Subcutaneous adipose tissue (tissue), 4 donors: Measurements from ENCODE around the gene OR4D2. TPM values are rescaled to one million over a fixed set of nuclear protein-coding genes. Genes with fewer than 3 reads are reported as not detected.

Experiments
- total RNA-seq, 4 donors: library from RNA; depleted of rRNA; stranded (reverse); fragments of >200 nt; gene quantifications; one replicate each; pipeline ENCODE4 v1.1.0, GENCODE V29; 2016
- TF ChIP-seq, protein P1 (sequence below): fragments of 450-650 bp; IDR thresholded peaks from one replicate; pipeline ENCODE4 v1.5.1; 2016; ENCODE audit warnings: low read depth, mild to moderate bottlenecking, control low read depth, antibody characterized with exemption, moderate library complexity

OR4D2 gene
- total RNA-seq, 4 donors from 2014 or later: not detected

DNA sequence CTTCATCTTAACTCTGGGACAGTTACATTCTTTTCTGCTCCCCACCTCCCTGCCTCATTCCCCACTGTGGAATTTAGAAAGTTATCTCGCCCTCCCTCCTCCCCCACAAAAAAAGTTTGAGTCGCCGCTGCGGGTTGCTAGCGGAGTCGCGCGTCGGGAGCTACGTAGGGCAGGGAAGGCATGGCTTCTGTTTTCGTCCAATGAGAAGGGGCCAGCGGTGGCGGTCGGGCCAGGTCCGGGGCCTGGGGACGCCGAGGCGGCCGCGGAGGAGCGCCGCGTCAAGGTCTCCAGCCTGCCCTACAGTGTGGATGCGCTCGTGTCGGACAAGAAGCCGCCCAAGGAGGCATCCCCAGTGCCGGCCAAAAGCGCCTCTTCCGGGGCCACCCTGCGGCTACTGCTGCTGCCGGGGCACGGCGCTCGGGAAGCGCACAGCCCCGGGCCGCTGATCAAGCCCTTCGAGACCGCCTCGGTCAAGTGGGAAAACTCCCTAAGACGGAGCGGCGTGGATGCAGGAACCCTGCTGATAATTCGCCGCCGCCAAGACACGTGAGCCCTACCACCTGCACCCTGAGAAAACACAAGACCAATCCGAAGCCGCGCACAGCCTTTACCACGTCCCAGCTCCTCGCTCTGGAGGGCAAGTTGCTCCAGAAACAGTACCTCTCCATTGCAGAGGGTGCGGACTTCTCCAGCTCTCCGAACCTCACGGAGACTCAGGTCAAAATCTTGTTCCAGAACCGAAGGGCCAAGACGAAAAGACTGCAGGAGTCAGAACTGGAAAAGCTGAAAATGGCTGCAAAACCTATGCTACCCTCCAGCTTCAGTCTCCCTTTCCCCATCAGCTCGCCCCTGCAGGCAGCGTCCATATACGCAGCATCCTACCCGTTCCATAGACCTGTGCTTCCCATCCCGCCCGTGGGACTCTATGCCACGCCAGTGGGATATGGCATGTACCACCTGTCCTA, 9.7 kb upstream of the OR4D2 start:
- TF ChIP-seq, protein P1, sequence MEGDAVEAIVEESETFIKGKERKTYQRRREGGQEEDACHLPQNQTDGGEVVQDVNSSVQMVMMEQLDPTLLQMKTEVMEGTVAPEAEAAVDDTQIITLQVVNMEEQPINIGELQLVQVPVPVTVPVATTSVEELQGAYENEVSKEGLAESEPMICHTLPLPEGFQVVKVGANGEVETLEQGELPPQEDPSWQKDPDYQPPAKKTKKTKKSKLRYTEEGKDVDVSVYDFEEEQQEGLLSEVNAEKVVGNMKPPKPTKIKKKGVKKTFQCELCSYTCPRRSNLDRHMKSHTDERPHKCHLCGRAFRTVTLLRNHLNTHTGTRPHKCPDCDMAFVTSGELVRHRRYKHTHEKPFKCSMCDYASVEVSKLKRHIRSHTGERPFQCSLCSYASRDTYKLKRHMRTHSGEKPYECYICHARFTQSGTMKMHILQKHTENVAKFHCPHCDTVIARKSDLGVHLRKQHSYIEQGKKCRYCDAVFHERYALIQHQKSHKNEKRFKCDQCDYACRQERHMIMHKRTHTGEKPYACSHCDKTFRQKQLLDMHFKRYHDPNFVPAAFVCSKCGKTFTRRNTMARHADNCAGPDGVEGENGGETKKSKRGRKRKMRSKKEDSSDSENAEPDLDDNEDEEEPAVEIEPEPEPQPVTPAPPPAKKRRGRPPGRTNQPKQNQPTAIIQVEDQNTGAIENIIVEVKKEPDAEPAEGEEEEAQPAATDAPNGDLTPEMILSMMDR: no peak

DNA sequence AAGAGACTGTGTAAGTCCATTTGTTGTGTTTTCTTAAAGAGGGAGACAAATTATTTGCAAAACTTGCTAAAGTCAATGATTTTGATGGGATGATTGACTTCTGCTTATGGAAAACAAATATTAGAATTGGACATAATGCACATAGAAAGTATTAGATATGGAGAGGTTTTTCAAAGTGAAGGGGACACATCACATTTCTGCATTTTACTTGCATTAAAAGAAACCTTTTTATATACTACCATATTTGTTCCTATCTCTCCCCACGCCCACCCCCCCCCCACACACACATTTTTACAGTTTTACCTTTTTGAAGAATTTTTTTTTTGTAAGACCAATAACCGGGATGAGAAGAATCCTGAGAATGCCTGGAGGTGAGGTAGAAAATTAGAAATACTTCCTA, 8.6 kb upstream of the OR4D2 start:
- TF ChIP-seq, protein P1: no peak

DNA sequence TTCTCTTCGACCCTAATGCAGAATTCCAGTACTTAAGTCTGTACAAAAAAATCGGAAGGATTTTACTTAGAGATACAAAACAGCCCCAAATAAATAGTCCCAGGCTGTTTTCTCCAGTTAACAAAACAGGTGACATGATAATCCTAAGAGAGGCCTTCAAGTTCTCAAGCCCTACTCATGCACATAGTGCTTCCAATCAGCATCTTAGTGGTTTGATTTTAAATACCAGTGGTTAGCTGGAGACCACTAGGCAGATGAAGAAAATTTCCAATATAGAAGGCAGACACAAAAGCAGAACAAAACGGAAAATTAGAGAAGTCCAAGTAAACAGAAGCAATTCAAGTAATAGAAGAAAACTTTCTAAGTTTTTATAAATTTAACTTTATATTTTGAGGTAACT, 5.2 kb upstream of the OR4D2 start:
- TF ChIP-seq, protein P1: no peak

DNA sequence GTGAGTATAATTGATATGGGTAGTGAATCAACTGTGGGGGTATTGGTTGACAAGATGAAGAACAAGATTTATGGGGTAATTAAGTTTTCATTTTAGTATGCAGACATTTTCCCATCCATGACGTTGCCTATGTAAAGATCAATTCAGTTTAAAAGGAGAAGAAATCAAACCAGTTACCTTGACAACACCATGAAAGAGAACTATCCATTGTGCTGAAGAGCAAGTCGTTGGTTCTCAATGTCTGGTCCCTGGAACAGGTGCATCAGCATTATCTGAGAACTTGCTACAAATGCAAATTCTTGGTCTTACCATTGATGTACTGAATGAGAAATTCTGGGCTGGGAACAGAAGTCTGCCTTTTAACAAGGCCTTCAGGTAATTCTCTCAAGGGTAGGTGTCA, 801 bp upstream of the OR4D2 start:
- TF ChIP-seq, protein P1: no peak

DNA sequence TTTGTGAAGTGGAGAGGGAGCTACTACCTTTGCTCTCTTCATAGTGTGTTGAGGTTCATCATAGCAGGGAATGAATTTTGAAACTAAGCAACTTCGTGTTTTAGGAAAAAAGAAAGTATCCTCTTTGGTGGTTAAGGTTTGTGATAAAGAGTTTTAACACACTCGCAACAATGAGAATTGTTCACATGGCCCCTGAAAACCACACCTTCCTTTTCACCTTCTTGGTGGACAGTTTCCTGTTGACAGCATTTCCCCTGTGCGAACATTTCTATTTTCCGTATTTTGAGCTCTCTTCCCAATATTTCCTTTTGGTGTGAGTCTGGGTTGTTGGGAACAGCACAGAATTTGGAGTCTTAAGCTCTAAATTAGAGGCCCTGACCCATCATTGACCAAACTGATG, 3.8 kb downstream of the OR4D2 start:
- TF ChIP-seq, protein P1: no peak

DNA sequence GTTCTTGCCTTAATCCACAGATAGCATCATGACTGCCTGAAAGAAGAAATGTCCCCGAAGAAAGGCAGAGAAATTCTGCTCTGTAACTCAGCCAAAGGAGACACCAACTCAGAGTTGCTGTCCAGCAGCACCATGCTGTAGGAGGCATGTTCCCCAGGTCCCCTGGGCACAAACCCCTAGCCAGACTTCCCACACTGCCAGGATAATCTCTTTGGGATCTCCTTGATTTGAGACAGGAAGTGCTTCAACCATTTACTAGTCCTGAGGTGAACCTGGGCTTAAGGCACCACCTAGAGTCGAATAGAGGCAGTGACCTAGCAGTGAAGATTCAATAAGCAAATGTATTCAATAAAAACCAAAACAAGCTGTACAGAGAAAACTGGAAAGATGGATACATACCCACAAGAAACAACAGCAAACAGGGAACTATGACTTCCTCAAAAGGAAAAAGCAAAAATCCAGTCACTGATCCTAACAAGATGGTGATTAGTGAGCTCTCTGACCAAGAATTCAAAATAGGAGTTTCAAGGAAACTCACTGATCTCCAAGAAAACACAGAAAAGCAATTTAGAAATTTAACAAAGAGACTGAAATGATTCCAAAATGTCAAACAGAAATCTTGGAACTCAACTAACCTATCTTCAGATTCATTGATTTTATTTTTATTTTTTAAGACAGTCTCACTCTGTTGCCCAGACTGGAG, 5.7 kb downstream of the OR4D2 start:
- TF ChIP-seq, protein P1: no peak

DNA sequence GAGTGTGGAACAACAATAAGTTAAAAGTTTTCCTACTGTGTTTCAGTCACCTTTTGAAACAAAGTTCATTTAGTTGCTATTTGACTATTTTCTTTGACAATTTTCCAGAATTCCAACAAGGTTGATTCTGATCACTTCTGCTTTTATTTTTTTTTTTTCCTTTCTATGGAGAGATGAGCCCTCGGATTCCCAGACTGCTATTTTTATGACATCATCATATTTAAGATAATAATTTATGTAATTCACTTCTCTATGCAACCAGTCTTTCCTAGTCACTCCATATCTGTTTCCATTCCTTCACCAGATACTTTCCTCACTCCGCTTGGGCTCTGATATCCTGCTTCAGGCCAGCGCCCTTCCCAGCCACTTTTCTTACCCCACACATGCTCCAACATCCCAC, 8.1 kb downstream of the OR4D2 start:
- TF ChIP-seq, protein P1: no peak
